ENCODE data around the gene CFAP46.

CFAP46 gene

DNA sequence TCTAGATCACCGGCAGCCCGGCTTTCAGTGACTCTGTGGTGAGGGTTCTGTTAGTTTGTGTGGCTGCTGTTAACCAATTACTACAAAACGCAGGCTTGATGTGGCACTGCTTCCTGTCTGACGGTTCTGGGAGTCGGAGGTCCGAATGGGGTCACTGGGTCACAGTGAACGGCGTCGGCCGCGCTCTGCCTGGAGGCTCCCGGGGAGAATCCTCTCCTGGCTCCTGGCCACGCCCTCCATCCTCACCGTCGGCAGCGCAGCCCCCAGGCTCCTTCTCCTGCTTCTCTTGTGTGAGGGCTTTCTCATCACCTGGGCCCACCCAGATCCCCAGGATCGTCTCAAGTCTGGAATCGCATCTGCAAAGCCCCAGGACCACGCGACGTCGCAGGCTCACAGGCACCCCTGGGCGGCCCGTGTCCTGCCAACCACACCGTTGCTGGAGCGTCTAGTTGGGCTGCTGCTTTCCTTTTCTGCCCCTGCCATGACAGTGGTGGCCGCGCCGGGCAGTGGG, 124.6 kb downstream of the CFAP46 start:
- no peak for DNase-seq

GRCh38 chr10:132816718-132817117, 125.7 kb downstream of the CFAP46 start:
- DNase-seq, result no peak

- no peak for DNase-seq
These were observed 127.1 kb downstream of the CFAP46 start for GRCh38 chr10:132815168-132815857.

DNA sequence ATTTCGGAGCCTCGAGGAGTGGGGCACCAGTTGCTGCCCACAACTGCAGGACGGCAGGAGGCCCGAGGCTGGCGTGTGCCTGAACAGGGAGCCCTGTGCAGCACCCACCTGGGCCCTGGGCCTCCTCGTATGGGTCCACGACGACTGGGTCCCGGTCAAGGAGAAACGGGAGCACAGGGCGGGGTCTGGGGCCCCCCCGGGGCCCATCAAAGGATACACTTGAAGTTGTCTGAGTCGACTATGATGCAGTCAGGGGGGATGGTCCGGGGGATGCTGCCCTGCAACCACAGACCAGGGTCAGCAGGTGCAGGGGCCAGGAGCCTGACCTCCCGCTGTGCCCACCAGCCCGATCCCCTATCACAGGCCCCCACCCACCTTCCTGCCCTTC, 127.9 kb downstream of the CFAP46 start:
- DNase-seq, result no peak

- no peak for DNase-seq
These were observed 128.6 kb downstream of the CFAP46 start for GRCh38 chr10:132813560-132814468.

DNA sequence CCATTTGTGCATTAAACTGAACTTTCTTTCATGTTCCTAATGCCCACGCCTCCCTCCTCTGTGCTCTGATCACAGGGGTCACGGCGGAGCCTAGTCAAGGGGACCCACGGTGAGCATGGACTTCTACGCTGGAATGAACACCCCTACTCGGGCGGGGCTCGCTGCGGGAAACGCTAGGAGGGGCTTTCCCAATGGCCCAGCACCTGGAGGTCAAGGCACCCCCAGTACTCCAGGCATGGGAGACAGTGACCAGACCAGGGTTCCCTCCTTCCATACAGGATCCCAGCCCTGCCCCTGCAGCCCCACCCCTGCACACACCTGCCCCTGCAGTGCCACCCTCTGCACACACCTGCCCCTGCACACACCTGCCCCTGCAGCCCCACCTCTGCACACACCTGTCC, 129.4 kb downstream of the CFAP46 start:
- DNase-seq, result no peak

GRCh38 chr10:132812520-132812919, 129.8 kb downstream of the CFAP46 start:
- no peak for DNase-seq

- no peak for DNase-seq
These were observed 130.4 kb downstream of the CFAP46 start for GRCh38 chr10:132811891-132812481.

GRCh38 chr10:132810807-132811700, 131.3 kb downstream of the CFAP46 start:
- DNase-seq, result no peak

DNA sequence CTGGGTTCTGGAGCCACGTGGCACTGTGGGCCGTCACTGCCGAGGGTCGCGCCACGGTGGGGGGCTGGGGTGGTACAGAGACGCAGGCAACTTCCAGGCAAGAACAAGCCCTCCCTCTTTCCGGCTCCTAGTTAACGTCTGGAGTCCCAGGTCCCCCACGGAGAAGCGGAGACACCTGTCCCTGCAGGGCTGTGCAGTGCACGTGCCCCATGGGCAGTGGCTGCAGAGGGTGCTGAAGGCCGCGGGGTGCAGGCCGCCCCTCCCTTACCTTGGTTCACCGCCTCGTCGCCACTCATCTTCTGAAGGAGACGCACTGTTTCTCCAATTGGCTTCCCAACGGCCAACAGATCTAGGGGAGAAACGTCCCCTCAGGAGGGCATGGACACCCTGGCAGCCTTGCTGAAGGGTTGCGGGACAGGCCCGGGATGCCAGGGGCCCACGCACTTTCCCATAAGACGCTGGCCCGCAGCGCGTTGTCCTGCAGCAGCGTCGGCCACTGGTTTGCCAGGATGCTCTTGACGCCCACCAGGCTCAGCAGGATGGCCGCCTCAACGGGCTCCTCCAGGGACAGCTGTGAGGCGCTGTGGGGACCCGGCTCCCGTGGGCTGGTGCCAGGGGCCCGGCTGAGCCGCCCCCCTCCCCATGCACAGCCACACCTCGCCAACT, 132.1 kb downstream of the CFAP46 start:
- no peak for DNase-seq

GRCh38 chr10:132809232-132810140, 132.9 kb downstream of the CFAP46 start:
- no peak for DNase-seq

DNA sequence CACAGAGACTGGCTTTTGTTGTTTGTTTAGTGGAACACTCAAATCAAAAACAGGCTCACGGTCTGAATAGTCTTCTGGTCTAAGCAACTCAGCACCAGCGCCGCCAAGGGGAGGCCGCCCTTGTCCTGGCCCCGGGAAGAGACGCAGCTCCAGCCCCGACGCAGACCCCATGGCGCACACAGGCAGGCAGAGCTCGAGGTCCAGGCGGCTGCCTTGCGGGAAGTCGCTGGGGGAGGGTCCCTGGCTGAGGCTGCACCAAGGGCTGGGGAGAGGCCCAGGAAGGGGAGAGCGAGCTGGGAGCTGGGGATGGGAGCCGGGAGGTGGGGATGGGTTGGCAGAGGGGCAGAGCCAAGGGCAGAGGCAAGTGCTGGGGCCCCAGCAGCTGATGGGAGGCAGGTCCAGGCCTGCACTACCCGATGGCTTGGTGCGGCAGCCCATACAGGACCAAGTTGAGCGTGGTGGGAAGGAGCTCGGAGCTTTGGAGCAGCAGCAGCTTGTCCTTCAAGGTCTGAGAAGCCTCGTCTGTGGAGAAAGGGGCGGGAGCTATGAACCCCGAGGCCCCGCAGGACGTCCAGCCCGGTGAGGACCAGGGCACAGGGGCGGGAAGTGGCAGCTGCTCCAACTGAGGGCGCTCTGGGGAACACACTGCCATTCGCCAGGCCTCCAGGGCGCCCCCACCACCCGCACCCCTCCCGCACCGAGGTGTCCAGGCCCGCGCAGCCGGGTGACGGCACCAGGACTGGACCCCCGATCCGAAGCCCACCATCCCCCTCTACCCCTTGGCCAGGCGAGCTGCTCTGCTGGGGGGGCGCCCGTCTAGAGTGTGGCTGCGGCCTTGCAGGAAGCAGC, 133.8 kb downstream of the CFAP46 start:
- DNase-seq, result no peak

GRCh38 chr10:132807621-132808049, 134.7 kb downstream of the CFAP46 start:
- DNase-seq, result no peak

DNA sequence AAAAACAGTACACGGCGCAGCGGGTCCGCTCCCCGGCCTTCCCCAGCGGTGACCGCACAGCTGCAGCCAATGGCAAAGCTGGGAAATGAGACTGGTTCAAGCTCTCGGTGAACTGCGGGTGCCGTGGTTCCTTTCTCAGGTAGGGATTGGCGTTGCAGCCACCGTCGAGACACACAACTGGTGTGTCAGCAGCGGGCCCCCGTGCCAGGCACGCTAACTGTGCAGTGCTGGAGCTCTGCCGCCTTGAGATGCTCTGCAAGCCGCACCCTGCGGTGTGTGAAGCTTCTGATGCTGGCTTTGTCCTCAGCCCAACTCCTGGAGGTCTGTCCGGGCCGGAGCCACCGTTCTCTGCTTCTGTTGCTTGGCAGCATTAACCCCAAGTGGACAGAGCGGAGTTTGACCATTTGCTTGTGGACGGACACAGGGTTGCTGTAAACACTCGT, 135.8 kb downstream of the CFAP46 start:
- no peak for DNase-seq

GRCh38 chr10:132806110-132806509, 136.3 kb downstream of the CFAP46 start:
- DNase-seq, result no peak

GRCh38 chr10:132805599-132805998, 136.8 kb downstream of the CFAP46 start:
- DNase-seq, result no peak

GRCh38 chr10:132804785-132805426, 137.5 kb downstream of the CFAP46 start:
- DNase-seq, result no peak

- no peak for DNase-seq
These were observed 138.1 kb downstream of the CFAP46 start for GRCh38 chr10:132804287-132804686.

Measured in HCEC 1CT (cell line).